Measurements from ENCODE around the gene CRABP2. TPM values are rescaled to one million over a fixed set of nuclear protein-coding genes. Genes with fewer than 3 reads are reported as not detected.

Gene CRABP2
- total RNA-seq, 1 donor from 2014 or later: 6.7 TPM

DNA sequence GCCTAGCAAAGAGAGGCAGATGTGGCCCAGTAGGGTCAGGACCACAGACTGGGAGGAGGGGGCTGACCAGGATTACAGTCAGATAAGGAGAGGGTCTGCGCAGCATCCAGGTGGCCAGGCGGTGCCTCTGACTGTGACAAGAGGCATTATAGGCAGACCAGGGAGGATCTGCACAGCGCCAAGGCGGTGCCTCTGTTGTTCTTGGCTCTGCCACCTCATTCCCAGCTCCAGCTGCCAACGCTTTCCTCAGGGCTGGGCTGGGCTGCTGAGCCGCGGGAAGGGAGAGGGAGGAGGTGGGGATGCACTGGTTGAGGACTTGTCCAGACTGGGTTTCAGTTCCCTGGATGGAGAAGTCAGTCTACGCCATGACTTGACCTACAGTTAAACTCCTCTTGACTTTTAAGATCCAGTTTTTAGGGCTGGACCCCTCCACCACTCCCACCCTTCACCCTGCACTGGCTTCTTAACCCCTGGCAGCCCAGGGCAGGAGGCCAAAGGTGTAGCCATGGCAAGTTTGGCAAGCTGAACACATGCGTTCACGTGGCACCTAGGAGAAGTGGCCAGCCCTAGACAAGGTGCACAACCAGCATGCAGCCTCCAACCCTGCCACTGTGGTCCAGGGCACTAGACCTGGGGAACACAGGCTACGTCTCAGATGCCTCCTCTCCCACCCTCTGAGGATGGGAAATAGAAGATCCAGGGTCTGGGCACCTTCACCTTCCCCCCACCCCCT lies 4.5 kb upstream of the CRABP2 start:
- DNase-seq (ENCODE audit: low spot score): no peak

DNA sequence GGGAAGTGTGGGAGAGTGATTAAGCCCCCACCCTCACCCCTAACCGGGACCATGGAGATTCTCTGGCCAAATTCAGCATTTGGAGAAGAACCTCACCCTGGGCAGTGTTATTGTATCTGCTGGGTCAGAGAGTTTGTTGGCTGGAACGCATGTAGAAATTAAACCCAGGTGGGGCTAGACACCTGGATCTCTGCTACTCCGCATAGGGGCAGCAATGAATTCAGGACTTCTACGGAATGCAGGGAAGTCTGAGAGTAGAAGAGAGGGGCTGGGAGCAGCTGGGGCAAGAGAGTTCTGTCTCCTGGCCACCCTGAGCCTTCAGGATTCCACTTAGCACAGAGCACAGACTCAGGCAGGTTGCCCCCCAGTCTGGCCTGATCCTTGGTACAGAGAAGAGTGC lies 3.6 kb upstream of the CRABP2 start:
- DNase-seq (ENCODE audit: low spot score): no peak

DNA sequence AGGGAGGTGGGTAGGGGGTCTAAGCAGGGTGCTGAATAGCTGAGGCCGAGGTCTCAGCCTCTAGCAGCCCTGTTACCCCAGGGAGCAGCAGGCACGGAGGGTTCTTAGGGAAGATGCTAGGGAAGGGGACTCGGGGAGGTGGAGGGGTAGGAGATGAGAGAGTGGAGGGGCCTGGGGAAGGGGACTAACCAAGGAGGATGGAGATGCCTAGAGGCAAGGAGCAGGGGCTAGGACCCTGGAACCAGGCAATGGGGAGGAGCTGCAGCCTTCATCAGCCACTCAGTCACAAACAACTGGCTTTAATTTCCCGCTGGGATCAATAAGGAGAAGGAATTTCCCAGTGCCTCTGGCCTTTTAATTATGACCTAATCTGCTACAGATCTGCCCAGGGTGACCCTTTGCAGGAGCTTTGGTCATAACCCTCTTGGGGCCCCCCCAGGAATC lies 2.9 kb upstream of the CRABP2 start:
- DNase-seq (ENCODE audit: low spot score): no peak

DNA sequence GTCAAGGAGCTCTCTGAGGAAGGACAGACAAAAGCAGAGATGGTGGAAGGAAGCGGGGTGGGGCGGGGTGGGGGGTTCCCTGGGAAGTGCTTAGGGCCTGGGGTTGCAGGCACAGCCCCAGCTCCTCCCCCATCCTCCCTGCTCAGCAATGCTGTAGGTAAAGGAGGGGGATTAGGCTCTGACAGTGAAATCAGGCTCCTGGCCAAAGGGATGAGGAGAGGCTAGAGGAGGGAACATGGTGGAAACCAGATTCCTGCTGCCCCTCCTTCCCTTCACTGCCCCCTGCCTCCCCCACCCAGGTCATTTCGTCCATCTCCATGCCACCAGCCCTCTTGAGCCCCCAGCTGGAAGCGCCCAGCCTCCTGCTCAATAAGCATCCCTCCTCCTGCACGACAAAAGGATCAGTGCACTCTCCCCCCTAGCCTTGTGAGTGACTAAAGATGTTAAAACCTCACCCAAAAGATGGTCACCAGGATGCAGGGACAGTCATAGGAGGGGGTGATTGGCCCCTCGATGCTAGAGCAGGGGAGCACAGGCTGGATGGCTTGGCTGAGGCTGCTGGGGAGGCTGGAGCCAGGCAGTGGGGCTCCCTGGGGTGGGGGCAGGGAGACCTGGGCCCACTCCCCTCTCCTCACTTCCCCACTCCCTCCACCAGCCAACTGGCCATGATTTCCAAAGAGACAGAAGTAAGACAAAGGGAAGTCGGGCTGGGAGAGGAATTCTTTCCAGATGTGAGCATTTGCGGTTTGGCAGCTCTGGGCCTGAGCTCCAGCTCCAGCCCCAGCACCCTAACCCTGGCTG lies 2.2 kb upstream of the CRABP2 start:
- DNase-seq (ENCODE audit: low spot score): no peak

DNA sequence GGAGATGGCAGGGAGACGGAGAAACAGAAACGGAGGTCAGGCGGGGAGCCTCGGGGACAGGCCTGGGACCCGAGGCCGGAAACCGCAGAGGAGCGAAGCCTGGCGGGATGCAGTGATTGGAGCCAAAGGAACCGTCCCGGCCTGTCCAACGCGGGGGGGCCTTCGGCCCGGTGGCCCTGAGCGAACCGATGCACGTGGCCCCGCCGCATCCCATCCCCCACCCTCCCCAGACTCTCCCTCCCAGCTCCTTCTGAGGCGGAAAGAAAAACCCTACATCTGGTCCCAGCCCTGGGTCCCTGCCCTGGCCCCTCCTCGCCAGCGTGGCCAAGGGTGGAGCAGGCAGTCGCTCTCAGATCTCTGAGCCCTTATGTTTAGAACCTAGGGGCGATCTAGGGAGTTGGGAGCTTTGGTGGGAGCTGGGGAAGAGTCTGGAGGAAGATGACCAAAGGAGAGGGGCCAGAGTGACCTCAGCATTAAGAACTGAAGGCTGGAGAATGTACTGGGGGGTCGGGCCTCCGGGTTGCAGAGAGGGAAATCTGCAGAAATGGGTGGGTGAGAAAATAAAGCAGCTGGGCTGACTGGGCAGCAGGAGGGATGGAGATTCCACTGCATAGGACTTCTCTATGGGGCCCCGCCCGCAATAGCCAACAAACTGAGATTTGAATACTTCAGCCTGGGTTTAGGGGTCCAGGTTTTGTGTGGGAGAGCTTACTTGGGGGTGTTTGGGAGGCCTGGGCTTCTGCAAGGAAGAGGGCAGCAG lies 1.5 kb upstream of the CRABP2 start:
- no peak for DNase-seq (ENCODE audit: low spot score)

DNA sequence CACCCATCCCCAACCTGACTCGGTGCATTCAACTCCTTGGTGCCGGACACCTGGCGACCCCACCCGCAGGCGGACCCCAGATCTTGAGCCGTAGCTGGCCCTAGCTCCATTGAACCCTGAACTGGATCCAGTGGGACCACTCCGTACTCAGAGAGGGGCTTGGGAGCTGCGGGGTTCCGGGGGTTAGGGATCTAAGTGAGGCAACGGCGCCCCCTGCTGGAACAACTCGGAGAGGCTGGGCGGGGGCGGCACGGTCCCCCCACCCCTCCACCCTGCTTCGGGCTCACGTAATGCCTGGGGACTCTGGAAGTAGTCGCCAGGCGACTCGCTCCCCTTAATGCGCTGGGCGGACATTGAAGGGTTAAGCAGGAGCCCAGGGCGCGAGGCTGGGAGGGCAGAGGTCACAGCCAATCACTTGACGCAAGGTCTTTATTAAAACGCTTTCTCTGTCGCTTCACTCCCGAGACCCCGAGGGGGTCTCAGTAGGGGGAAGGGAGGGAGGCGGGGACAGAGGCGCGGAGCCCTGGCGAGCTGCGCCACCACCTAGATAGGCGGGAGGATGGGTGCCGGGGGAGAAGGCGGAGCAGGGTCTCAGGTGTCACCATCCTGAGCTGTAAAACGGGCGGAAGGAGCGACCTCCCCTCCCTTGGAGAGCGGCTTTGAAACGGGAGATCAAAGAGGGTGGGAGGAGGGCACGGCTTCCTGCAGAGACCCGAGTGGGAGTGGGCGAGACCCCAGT lies 704 bp upstream of the CRABP2 start:
- no peak for DNase-seq (ENCODE audit: low spot score)

DNA sequence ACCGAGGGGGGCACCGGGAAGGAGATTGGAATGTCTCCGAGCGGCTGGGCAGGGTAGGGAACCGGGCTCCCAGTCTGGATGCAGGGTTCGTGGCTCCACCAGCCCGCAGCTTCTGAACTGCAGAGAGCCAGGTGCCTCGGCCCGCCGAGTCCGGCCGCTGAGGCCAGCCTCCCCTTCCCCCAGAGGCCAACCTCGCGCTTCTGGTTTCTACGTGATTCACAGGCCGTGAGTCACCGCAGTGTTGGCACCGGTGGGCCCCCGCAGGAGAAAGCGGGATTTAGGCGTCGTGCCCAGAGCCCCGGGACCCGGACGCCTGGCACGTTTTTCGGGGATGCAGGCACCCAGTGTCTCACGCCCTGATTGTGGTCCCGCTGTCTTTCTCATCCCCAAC lies 458 bp downstream of the CRABP2 start:
- peak; percentile 92 for DNase-seq (ENCODE audit: low spot score)

DNA sequence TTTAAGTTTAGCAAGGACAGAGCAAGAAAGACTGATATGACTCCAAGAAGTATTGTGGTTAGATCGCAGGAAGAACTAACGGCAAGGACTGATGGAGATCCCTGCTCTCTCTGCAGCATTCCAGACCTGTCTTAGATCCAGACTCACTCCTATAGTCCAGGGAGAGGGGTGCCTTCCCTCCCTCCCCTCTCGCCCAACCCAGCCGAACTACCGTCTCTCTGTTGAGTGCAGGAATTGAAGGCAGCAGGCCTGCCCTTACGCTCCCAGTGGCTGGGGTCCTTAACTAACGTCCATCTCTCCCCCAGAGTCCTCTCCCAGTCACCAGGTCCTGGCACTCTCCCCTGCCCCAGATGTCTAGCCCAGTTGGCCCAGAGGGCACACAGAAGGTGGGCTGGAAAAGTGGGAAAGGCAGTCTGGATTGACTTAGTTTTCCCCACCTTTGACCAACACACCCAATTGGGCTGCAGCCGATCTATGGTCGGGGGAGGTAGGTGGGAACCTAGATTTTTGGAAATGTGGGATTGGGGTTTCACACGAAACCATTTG lies 1.1 kb downstream of the CRABP2 start:
- DNase-seq (ENCODE audit: low spot score): no peak

DNA sequence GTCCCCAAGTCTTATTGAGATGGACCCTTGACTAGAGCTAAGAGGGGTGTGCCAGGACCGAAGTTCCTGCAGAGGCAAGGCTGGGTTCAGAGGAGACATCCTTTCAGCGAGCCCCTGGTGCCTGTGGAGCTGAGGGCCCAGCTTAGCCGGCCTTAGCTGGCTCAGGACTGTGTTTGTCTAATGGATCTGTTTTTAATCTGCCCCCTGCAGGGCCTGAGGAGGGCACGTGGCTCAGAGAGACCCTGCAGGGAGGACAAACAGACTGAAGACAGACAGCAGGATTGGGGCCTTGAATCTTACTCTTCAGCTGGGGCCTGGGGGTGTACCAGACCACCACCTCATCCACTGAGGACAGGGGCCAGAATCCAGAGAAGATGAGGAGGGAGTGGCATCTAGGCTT lies 1.6 kb downstream of the CRABP2 start:
- no peak for DNase-seq (ENCODE audit: low spot score)

DNA sequence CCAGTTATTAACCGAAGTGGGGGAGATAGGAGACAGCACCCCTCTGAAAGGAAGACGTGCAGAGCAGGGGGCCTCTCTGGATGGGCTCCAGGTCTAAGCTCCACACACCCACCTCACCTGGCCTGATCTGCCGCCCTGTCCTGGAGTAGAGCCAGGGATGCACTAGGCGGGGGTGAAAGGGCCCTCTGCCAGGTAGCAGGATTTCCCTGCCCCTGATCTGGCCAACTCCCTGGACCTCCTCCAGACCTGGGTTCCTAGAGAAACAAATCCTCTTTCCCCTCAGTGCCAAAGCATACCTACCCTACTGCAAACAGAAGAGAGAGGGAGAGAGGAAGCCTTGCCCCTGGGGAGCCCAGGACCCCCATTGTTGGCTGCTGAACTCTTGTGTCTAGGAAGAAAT lies 2.0 kb downstream of the CRABP2 start:
- no peak for DNase-seq (ENCODE audit: low spot score)

DNA sequence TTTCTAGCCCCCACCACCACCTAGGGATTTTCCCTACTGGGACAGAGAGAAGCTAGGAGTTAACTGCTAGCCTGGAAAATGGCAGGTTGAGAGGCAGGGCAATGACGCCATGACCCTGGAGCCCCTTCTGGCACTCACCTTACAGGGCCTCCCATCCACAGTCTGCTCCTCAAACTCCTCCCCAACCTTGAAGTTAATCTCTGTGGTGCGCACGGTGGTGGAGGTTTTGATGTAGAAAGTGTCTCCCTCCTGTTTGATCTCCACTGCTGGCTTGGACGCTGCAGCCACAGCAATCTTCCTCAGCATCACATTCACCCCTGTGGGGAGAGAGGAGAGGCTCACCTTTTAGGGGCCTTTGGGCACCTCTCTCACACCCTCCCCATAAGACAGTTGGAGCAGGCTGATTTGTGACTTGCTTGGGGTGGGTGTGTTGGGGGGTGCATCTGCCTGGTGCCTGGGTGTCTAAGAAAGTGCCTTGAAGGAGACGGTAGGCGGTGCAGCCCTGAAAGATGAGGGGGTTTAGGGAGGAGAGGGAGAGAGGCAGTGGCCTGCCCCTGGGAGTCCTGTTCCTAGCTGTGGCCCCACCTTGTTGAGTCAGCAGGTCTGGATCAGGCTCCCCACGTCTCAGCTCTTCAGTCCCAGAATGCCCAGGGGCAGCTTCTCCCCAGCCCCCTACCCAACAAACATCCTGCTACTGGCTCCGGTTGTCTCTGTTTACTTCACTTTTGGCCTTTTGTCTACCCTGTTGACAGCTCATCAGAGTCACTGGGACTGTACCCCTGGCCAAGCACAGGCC lies 4.4 kb downstream of the CRABP2 start:
- DNase-seq (ENCODE audit: low spot score): no peak

DNA sequence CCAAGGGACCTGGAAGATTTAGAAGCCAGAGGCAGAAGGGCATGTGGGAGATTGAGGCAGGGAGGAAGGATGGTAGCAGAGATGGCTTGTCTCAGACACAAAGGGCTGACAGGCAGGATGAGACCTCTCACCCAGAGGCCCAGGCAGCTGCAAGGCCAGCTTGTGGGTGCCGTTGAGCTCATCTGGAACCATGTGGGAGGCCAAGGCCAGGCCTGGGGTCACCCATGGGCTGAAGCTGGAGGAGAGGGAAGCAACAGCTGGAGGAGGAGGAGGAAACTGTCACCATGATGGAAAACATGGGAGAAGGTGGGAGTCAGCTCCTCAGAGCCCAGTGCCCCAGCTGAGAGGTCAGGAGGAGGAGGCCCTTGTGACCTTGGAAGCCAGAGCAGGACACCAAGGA lies 6.4 kb downstream of the CRABP2 start:
- no peak for DNase-seq (ENCODE audit: low spot score)

DNA sequence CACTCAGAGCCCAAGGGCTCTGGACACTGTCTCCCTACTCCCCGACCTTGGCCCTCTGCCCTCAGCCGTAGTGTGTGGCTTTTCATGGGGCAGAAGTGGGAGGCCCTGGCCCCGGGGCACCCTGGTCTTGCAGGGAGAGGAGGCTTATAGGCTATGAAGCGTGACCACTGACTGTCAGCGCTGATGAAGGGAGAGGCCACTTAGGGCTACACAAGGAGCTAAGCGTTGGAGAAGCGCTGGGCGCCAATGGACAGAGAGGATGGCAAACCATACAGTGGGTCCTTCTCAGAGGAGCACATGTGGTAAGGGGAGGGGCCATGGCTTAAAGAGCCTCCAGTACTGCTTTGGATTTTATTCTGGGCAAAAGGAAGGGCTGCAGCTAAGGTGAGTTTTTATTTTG lies 7.9 kb downstream of the CRABP2 start:
- no peak for DNase-seq (ENCODE audit: low spot score)

DNA sequence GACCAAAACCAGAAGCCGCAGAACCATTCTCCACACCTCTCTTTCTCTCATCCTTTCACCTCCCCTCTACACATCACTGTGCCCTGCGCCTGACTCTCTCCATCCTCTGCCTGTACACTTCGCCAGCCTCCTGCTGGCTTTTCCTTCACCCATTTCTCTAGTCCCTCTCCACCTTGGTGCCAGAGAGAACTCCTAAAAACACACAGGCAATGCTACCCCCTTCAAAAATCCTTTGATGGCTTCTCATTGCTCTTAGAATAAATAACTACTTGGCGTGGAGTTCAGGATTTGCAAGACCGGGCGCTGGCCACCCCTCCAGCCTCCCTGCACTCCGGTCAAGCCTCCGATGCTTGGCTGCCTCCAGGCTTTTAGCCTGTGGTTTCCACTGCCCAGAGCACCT lies 8.6 kb downstream of the CRABP2 start:
- DNase-seq (ENCODE audit: low spot score): no peak

DNA sequence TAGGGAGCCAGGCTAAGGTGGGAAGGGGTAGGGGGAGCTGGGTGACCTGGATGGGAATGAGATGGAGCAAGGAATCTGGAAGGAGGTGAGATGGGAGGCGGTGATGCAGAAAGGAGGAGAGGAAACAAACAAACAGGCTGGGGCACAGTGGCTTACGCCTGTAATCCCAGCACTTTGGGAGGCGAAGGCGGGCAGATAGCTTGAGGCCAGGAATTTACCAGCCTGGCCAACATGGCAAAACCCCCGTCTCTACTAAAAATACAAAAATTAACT lies 10.8 kb downstream of the CRABP2 start:
- no peak for DNase-seq (ENCODE audit: low spot score)

DNA sequence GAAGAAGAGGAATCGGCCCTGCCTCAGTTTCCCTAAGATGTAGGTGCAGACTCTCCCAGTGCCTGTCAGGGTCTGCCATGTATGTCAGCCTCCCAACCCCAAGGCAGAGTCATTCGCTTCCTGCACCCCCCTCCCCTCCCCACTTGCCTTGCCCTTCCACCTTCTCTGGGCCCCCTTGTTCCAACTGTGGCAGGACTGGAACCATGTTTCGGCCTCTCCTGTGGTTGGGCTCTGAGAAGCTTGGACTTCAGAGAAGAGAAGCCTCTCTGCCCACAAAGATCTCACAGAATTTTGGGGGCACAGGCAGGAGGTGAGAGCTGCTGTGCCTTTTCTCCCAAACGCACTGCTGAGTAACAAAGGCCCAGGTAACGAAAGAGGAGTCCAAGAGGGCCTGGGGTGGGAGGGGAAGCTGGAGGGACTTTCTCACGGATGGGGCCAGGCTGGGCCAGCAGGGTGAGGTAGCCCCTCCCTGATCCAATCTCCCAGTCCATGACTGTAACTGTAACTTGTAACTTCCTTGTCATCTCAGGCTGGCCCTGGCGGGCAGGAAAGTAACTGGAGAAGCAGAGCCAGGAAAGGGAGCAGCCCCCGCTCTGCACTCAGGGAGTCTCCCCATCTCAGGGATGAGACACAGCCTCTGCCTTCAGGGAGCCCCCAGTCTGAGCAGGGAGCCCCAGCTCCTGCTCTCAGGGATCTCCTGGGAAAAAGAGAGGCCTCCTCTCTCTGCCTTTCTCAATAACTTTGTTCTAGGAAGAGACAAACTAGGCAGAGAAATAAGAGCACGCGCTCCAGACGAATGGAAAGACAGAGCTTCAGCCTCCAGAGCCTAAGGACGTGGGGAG lies 11.3 kb downstream of the CRABP2 start:
- DNase-seq (ENCODE audit: low spot score): no peak

DNA sequence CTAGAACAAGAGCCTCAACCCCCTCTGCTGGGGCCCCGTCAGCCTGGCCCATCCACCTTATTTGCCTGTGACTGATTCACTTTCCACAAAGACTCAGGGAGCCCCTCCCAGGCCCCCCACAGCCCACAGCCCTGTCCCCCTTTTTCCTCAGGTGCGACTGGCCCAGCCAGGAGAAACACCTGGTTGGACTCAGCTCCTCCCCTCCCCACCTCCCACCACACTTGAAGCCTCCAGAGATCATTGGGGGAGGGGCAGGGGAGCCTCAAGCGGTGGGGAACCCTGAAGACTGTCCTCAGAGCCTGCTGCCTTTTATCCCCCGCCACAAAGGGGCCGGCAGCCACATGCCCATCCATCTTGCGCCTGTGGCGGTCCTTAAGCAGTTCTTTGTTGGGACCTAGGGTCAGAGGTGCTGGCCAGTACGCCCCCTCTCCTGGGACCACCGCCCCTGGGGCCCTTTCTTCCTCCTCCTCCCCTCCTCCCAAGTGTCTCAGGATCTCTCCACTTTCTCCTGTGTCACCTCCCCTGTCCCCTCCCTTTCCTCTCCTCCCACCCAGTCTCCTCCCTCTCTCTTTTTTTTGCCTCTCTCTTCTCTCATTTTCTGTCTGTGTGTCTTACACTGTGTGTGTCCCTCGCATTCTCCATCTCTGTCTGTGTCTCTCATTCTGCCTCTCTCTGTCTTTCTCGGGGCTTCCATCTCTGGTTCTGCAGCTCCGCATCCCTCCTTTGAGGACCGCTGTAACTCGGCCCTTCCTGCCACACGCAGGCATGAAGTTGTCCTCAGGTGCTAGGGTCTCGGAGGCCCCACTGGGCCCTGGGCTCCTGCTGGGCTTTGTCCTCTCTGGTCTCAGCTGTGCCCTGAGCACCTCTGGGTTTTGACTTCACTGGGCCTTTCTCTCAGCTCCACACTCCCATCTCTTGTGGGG lies 12.2 kb downstream of the CRABP2 start:
- DNase-seq (ENCODE audit: low spot score): no peak

DNA sequence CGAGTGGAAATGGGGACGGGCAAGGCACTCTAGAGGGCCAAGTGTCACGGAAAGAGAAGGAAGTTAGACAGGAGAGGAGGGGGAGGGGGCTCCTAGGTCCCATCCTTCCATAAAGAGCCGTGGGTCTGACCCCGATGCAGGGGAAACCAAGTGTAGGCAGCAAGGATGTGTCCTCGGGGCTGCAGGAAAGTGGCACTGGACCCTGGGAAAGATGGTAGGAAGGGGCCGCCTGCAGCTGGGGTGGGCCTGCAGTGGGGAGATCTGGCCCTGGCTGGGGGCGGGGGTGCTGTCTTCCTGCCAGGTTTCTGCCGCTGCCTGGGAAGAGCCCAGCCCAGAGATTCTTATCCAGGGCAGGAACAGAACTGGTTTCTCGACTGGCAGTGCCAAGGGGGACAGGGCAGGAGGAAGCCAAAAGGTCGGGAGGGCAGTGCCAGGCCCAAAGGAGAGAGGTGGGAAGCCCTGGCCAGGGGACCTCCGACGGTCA lies 12.9 kb downstream of the CRABP2 start:
- DNase-seq (ENCODE audit: low spot score): no peak

Measured in mesenteric fat pad (tissue), 1 donor.